Stimulated activated CD8-positive, alpha-beta memory T cell treated with anti-CD3 and anti-CD28 coated beads, Interleukin-15, amount 100 ng/mL, for 1 hour (primary cell): ENCODE results near the gene MAPT.
A peak's percentile ranks its signal among the peaks of the same experiment; 100 is the strongest.

Experiments
- DNase-seq: peaks from one replicate; pipeline ENCODE4 v3.0.0-alpha.2; 2020; ENCODE audit warnings: low read depth

The MAPT gene

GRCh38 chr17:46031440-46031839 is 137.1 kb downstream of the MAPT start:
- no peak for DNase-seq

GRCh38 chr17:46031920-46032319 is 137.6 kb downstream of the MAPT start:
- DNase-seq: no peak

- DNase-seq: no peak
These were observed 138.6 kb downstream of the MAPT start for GRCh38 chr17:46032909-46033308.

- no peak for DNase-seq
These were observed 139.0 kb downstream of the MAPT start for GRCh38 chr17:46033392-46033791.

- no peak for DNase-seq
These were observed 140.9 kb downstream of the MAPT start for GRCh38 chr17:46035112-46035818.

GRCh38 chr17:46036491-46036890 is 142.1 kb downstream of the MAPT start:
- DNase-seq: no peak

GRCh38 chr17:46037722-46038255 is 143.4 kb downstream of the MAPT start:
- no peak for DNase-seq

- no peak for DNase-seq
These were observed 144.1 kb downstream of the MAPT start for GRCh38 chr17:46038414-46038813.

GRCh38 chr17:46038937-46039336 is 144.6 kb downstream of the MAPT start:
- no peak for DNase-seq

- DNase-seq: no peak
These were observed 145.3 kb downstream of the MAPT start for GRCh38 chr17:46039592-46040186.

- DNase-seq: no peak
These were observed 147.9 kb downstream of the MAPT start for GRCh38 chr17:46042246-46042645.

- no peak for DNase-seq
These were observed 148.6 kb downstream of the MAPT start for GRCh38 chr17:46042925-46043324.

- no peak for DNase-seq
These were observed 149.3 kb downstream of the MAPT start for GRCh38 chr17:46043606-46044005.

- peak; percentile 17 for DNase-seq
These were observed 150.1 kb downstream of the MAPT start for GRCh38 chr17:46044286-46044928.

- no peak for DNase-seq
These were observed 150.6 kb downstream of the MAPT start for GRCh38 chr17:46044989-46045388.

GRCh38 chr17:46045639-46046038 is 151.3 kb downstream of the MAPT start:
- no peak for DNase-seq

- no peak for DNase-seq
These were observed 152.6 kb downstream of the MAPT start for GRCh38 chr17:46046957-46047356.

- DNase-seq: no peak
These were observed 153.0 kb downstream of the MAPT start for GRCh38 chr17:46047398-46047797.

GRCh38 chr17:46047856-46048255 is 153.5 kb downstream of the MAPT start:
- DNase-seq: no peak

- DNase-seq: no peak
These were observed 155.3 kb downstream of the MAPT start for GRCh38 chr17:46049656-46050055.

GRCh38 chr17:46053911-46054534 is 159.7 kb downstream of the MAPT start:
- no peak for DNase-seq

GRCh38 chr17:46056800-46057304 is 162.5 kb downstream of the MAPT start:
- DNase-seq: no peak

GRCh38 chr17:46057366-46057765 is 163.0 kb downstream of the MAPT start:
- no peak for DNase-seq
